Measurements from ENCODE around the gene PLTP.
"Not testable (repeated sequence)": the region's sequence is repeated elsewhere in the genome, so short reads cannot be mapped to it uniquely, and the experiment has no call there.

Gene PLTP

GRCh38 chr20:45920462-45921336 lies 8.7 kb upstream of the PLTP start:
- DNase-seq (ENCODE audit: low read depth): no peak

GRCh38 chr20:45919542-45920399 lies 7.8 kb upstream of the PLTP start:
- DNase-seq (ENCODE audit: low read depth): no peak

- no peak for DNase-seq (ENCODE audit: low read depth)
These were observed 7.0 kb upstream of the PLTP start for GRCh38 chr20:45918779-45919537.

- DNase-seq (ENCODE audit: low read depth): no peak
These were observed 6.3 kb upstream of the PLTP start for GRCh38 chr20:45918182-45918737.

- no peak for DNase-seq (ENCODE audit: low read depth)
These were observed 5.8 kb upstream of the PLTP start for GRCh38 chr20:45917790-45918141.

- no peak for DNase-seq (ENCODE audit: low read depth)
These were observed 1.2 kb upstream of the PLTP start for GRCh38 chr20:45913116-45913515.

- DNase-seq (ENCODE audit: low read depth): no peak
These were observed 358 bp upstream of the PLTP start for GRCh38 chr20:45912344-45912682.

GRCh38 chr20:45910670-45911485 lies 1.1 kb downstream of the PLTP start:
- peak; percentile 95 for DNase-seq (ENCODE audit: low read depth)

- DNase-seq (ENCODE audit: low read depth): no peak
These were observed 1.9 kb downstream of the PLTP start for GRCh38 chr20:45909817-45910669.

GRCh38 chr20:45909336-45909808 lies 2.6 kb downstream of the PLTP start:
- no peak for DNase-seq (ENCODE audit: low read depth)

GRCh38 chr20:45908084-45908483 lies 3.9 kb downstream of the PLTP start:
- no peak for DNase-seq (ENCODE audit: low read depth)

GRCh38 chr20:45907219-45907948 lies 4.6 kb downstream of the PLTP start:
- DNase-seq (ENCODE audit: low read depth): no peak

- DNase-seq (ENCODE audit: low read depth): no peak
These were observed 6.4 kb downstream of the PLTP start for GRCh38 chr20:45905505-45906079.

GRCh38 chr20:45904583-45905504 lies 7.1 kb downstream of the PLTP start:
- DNase-seq (ENCODE audit: low read depth): no peak

GRCh38 chr20:45902199-45902701 lies 9.7 kb downstream of the PLTP start:
- no peak for DNase-seq (ENCODE audit: low read depth)

GRCh38 chr20:45901332-45901731 lies 10.6 kb downstream of the PLTP start:
- DNase-seq (ENCODE audit: low read depth): not testable (repeated sequence)

GRCh38 chr20:45899046-45899835 lies 12.7 kb downstream of the PLTP start:
- DNase-seq (ENCODE audit: low read depth): no peak
